ENCODE results near the gene GFM1. TPM values are rescaled to one million over a fixed set of nuclear protein-coding genes. Genes with fewer than 3 reads are reported as not detected.

GFM1 gene
- 46.8 and 56.4 TPM in 2 replicates for total RNA-seq

DNA sequence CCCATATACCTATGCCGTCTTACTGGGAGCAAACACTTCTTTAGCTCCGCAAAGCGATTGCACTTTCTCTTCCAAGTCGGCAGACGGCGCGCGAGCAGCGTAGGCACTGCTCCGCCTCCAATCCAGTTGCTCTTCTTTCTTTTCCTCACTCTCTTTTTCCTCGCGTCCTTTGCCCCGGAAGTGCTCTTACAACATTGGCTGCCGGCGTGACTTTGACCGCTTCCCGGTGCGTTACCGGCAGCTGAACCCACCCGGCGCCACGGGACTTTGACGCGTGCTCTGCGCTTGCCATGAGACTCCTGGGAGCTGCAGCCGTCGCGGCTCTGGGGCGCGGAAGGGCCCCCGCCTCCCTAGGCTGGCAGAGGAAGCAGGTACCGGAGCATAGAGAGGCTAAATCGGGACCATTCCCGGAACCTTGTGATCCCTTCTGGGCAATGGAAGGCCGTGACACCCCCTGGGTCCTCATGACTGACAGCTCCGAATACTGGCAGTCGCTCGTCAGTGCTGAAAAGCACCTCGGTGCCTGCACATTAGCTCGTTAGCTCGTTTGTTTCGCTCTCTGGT is at the start of gene GFM1:
Gene GFM1 (plus strand): TSS at position 183 of the 564 bp plus-strand sequence. CDS start 108 bp downstream, at position 291.
- ChIA-PET CTCF (interaction anchor here (0.5 to 2.7 kb wide), 9 partner anchors 10 to 225 kb away, joined by 3 to 23 read pairs (median 6); partner anchors contain the start of genes LXN and MFSD1), POLR2A (interaction anchor here (0.6 to 3.3 kb wide), 8 partner anchors 15 to 1485 kb away, joined by 3 to 25 read pairs (median 4); partner anchors contain the start of genes CCNL1, LXN, MFSD1 and RSRC1)
- no peaks in the 10 kb centered on the region for H3K27me3 Mint-ChIP-seq
- TF ChIP-seq, protein P1, sequence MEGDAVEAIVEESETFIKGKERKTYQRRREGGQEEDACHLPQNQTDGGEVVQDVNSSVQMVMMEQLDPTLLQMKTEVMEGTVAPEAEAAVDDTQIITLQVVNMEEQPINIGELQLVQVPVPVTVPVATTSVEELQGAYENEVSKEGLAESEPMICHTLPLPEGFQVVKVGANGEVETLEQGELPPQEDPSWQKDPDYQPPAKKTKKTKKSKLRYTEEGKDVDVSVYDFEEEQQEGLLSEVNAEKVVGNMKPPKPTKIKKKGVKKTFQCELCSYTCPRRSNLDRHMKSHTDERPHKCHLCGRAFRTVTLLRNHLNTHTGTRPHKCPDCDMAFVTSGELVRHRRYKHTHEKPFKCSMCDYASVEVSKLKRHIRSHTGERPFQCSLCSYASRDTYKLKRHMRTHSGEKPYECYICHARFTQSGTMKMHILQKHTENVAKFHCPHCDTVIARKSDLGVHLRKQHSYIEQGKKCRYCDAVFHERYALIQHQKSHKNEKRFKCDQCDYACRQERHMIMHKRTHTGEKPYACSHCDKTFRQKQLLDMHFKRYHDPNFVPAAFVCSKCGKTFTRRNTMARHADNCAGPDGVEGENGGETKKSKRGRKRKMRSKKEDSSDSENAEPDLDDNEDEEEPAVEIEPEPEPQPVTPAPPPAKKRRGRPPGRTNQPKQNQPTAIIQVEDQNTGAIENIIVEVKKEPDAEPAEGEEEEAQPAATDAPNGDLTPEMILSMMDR (IDR thresholded peaks at IDR 0.05): peak; percentile 46
- ATAC-seq (ENCODE audit: low read depth) (peak; percentile 96), DNase-seq (peak; percentile 75)
- no peaks in the 10 kb centered on the region for H3K9me3 Mint-ChIP-seq
- peaks cover 34% of the 10 kb centered on the region for H3K36me3 Mint-ChIP-seq (ENCODE audit: low read depth)
- H3K4me1 Mint-ChIP-seq: peaks cover 24% of the 10 kb centered on the region
- peak within 1 kb of the TSS; percentile 90 for H3K27ac Mint-ChIP-seq
- H3K4me3 Mint-ChIP-seq: peak within 1 kb of the TSS; percentile 99
- intact Hi-C loops (cut with micrococcal nuclease): loop anchor here (2.0 to 10.0 kb wide), 8 partner anchors 14 to 1920 kb away; partner anchors contain the start of genes IFT80, KPNA4, MLF1 and RSRC1

DNA sequence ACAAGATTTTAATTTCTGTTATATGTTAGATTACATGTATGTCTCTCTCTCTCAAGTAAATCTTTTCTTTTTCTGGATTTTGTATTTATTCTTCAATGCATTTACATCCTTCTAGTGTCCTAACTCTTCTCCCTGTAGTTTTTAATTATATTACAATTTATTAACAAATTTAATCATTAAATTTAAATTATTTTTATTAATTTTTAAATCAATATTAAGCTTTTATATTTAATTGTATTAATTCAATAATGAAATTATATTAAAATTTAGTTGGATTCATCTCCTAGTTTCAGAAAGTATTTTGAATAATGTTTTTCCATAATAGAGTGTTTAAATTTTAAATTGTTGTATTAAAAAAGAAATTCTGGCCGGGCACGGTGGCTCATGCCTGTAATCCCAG is 43.5 kb upstream of the GFM1 start:
- no peaks in the 10 kb centered on the region for H3K4me1 Mint-ChIP-seq
- intact Hi-C loops (cut with micrococcal nuclease): no loop called here
- no peak overlapping the region for H3K27ac Mint-ChIP-seq
- no peak for DNase-seq
- no peaks in the 10 kb centered on the region for H3K9me3 Mint-ChIP-seq
- no peaks in the 10 kb centered on the region for H3K36me3 Mint-ChIP-seq (ENCODE audit: low read depth)
- no peak for ATAC-seq (ENCODE audit: low read depth)
- ChIA-PET CTCF (no interaction called here), POLR2A (no interaction called here)
- H3K4me3 Mint-ChIP-seq: no peak overlapping the region
- TF ChIP-seq, protein P1 (IDR thresholded peaks at IDR 0.05): no peak
- H3K27me3 Mint-ChIP-seq: peaks cover 2% of the 10 kb centered on the region

DNA sequence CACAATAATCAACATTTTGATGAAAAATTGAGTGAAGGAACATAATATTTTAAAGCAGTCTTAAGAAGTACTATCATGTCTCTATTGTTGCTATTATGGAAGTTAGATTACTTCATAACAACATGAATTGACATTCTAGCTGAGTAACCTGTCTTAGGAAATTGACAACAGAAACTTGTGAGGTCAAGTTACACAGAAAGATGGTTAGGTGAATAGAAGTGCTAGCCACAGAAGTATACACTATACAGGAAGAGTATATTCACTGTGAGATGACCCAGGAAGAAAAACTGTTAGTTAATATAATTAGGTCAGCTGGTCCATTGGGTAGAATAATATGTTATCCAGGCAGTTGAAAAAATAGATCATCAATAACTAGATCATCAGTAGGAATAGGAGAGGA is 42.1 kb upstream of the GFM1 start:
- DNase-seq: no peak
- no peaks in the 10 kb centered on the region for H3K9me3 Mint-ChIP-seq
- POLR2A ChIA-PET: no interaction called here

DNA sequence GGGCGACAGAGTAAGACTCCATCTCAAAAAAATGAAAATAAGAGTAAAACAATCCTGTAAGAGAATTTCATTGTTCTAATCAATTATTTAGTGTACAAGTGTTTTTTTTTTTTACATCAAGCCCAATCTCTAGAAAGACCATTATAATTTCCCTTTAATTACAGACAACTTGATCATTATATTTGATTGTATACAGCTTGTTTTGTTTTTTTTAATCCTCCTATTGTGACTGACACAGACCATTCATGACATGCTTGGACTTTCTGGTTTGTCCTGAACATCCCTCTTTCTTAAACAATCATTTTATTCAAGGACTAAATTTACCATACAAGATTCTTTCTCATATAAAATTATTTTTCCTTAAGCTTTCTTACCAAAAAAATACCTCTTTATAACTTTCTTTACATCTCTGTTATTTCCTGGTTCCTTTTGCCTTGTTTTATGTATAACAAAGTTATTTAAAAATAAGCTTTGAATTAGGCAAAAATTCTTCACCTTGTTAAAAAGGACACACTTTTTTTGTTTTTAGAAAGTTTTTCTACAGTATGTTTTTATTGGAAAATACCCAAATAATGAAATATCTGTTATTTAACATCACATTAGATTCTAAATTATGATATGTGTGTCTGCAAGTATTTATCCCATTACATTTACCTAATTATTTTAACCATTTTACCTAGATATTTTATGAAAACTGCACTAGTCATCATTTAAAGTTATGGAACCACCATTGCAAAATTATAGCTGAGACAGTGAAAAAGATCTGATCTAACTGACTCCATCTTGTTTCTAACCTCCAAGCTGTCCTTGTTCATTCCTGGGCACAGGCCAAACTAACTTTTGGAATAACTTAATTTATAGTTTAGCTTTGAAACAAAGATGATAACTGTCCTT is 26.1 kb upstream of the GFM1 start:
- ChIA-PET POLR2A (no interaction called here), CTCF (no interaction called here)
- intact Hi-C loops (cut with micrococcal nuclease): no loop called here
- ATAC-seq (ENCODE audit: low read depth) (no peak), DNase-seq (no peak)
- Mint-ChIP-seq H3K27me3 (no peaks in the 10 kb centered on the region), H3K4me3 (no peak overlapping the region), H3K4me1 (no peaks in the 10 kb centered on the region), H3K36me3 (ENCODE audit: low read depth) (no peaks in the 10 kb centered on the region), H3K9me3 (peaks cover 2% of the 10 kb centered on the region), H3K27ac (no peak overlapping the region)
- TF ChIP-seq, protein P1 (IDR thresholded peaks at IDR 0.05): no peak

More for the DNA sequence above, 42.1 kb upstream of the GFM1 start:
- ATAC-seq (ENCODE audit: low read depth): no peak
- intact Hi-C loops (cut with micrococcal nuclease): no loop called here
- TF ChIP-seq, protein P1 (IDR thresholded peaks at IDR 0.05): no peak
- Mint-ChIP-seq H3K4me1 (no peaks in the 10 kb centered on the region), H3K27ac (no peak overlapping the region), H3K27me3 (peaks cover 2% of the 10 kb centered on the region), H3K36me3 (ENCODE audit: low read depth) (no peaks in the 10 kb centered on the region), H3K4me3 (no peak overlapping the region)
- CTCF ChIA-PET: no interaction called here

DNA sequence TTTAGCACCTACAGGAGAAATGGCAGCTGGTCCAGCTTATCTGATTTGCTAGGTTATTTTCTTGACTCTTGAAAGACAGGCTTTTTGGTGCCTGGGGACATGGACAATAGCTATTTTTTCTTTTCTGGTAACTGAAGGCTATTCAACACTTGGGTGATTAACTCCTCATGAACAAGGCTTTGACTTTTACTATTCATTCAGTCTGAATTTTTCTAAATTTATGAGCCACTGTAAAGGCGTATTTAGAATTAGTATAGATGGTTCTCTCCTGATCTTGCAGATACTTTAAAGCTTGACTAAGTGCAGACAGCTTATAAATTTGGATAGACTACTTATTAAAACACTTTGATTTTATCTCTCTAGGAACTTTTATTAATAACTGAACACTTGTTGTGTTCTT is 18.4 kb upstream of the GFM1 start:
- ChIA-PET CTCF (no interaction called here), POLR2A (interaction anchor here (0.6 kb wide), 1 partner anchor 81 kb away, joined by 7 read pairs; no protein-coding TSS in a partner anchor)
- ATAC-seq (ENCODE audit: low read depth) (no peak), DNase-seq (no peak)
- intact Hi-C loops (cut with micrococcal nuclease): no loop called here
- H3K36me3 Mint-ChIP-seq (ENCODE audit: low read depth): no peaks in the 10 kb centered on the region
- TF ChIP-seq, protein P1 (IDR thresholded peaks at IDR 0.05): no peak
- H3K27ac Mint-ChIP-seq: no peak overlapping the region
- peaks cover 2% of the 10 kb centered on the region for H3K9me3 Mint-ChIP-seq
- H3K4me3 Mint-ChIP-seq: no peak overlapping the region
- H3K27me3 Mint-ChIP-seq: peaks cover 21% of the 10 kb centered on the region
- no peaks in the 10 kb centered on the region for H3K4me1 Mint-ChIP-seq

Measured in activated B cell treated with CpG ODN at 0.5 μM for 24 hours (primary cell).